ENCODE results near the gene LRP1B.
"Not testable (repeated sequence)": the region's sequence is repeated elsewhere in the genome, so short reads cannot be mapped to it uniquely, and the experiment has no call there.

LRP1B gene

DNA sequence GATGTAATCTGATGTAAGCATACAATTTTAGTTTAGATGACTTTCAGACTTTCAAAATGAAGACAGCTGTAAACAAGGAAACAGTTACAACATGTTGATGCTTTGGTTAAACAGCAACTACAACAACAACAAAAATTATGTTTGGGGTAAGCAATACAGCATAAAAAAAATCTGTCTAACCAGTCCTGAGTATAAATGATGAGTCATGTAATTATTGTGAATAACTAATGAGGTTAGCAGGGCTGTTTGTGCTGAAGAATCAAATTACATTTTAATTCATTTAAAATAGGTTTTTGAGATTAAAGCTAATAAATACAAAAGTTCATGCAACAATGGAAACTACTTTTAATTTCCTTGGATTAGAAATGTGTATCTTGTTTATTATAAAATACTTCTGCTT is 266.9 kb downstream of the LRP1B start:
- DNase-seq: no peak

DNA sequence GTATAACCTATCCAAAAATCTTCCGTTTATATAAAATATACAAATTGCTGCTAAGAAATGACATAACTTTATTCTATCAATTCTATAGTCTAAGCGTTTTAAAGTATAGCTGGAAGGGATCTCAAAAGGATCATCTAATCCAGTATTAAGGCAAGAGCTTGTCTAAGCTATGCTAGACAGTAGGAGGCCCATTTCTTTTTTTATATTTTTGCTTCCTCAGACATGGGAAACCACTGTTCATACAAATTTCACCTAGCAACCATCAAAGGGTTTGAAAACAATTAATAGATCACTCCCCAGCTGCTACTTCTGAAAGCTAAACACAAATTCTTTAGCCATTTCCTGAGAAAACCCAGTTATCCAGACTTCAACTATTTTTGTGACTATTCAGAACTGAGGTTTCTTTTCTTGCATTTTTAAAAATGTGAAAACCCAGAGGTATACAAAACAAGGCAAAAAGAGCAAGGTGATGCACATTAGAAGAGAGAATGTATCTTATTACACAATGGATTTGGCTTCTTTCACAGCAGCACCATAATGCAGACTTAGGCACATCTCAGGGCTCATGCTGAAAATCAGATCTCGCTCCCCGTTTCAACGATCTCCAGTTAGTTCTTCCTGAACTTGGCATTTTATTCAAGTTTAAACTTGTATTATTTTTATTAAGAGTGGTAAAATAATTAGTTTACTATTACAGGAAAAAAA is 274.4 kb downstream of the LRP1B start:
- DNase-seq: no peak

- DNase-seq: no peak
These were observed 282.6 kb downstream of the LRP1B start for GRCh38 chr2:141848191-141848590.

GRCh38 chr2:141844231-141844630 is 286.6 kb downstream of the LRP1B start:
- DNase-seq: no peak

DNA sequence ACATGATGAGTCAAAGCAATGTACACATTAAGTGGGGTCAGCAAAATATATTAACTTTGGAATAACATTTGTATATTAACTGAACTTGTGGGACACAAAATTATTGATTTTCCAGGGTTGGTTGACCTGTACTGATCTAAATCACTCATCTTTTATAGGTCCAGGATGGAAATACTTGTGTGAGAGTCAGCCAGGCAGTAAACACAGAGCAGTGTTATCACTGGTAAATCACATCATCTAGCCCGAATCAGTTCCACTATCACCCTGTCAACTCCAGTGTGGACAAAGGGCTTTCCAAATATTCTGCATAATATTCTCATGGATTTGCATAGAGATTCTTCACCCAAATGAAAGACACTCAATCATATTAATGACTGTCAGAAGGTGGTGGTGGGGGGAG is 295.7 kb downstream of the LRP1B start:
- DNase-seq: no peak

DNA sequence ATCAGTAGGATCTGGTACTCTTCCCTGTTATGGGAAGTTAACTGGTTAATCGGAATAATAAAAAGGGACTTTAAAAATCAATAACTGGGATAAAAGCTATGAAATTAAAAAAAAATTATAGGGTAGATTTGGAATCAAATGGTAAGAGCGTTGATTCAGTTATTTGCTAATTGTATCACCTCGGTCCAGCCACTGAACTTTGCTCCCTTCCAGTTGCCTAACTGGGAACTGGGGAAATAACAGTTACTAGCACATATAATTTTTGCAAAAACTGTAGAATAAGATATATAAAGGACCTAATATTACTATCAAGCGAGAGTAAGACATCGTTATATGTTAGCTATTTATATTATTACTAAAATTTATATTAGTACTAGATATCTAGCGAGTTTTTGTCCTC is 302.1 kb downstream of the LRP1B start:
- no peak for DNase-seq

DNA sequence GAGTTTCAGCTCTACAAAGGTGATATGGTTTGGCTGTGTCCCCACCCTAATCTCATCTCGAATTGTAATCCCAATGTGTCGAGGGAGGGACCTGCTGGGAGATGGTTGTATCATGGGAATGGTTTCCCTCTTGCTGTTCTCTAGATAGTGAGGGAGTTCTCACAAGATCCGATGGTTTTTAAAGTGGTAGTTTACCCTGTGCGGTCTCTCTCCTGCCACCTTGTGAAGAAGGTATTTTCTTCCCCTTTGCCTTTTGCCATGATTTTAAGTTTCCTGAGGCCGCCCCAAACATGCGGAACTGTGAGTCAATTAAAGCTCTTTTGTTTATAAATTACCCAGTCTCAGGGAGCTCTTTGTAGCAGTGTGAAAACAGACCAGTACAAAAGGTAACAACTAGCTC is 306.0 kb downstream of the LRP1B start:
- DNase-seq: no peak

DNA sequence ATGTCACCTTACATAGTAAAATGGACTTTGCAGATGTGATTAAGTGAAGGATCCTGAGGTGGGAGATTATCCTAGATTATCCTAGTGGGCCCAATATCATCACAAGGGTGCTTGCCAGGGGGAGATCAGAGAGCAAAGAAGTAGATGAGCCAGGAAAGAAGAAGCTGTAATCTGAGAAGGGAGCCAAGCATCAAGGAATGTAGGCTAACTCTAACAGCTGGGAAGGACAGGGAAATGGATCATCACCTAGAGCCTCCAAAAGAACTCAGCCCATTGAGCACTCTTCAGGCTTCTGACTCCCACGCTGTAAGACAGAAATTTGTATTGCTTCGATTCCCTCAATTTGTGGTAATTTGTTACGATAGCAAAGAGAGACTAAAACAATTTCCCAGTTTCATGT is 309.9 kb downstream of the LRP1B start:
- no peak for DNase-seq

GRCh38 chr2:141815320-141815719 is 315.5 kb downstream of the LRP1B start:
- DNase-seq: not testable (repeated sequence)

GRCh38 chr2:141814150-141814549 is 316.7 kb downstream of the LRP1B start:
- DNase-seq: no peak

DNA sequence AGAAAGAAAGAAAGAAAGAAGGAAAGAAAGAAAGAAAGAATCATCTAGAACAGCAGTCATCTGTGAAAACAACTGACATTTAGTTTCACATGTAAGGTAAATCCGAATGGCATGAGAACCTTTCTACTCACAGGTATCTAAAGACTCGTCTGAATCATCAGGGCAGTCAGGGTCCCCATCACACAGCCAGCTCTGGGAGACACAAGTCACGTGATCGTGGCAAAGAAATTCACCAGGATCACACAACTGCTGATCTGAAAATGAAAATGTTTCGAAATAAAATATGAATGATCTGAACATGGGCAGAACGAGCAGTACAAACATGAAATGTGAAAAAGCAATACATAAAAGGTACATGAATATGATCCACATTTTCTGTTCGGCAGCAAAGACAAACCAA is 320.7 kb downstream of the LRP1B start:
- DNase-seq: no peak

DNA sequence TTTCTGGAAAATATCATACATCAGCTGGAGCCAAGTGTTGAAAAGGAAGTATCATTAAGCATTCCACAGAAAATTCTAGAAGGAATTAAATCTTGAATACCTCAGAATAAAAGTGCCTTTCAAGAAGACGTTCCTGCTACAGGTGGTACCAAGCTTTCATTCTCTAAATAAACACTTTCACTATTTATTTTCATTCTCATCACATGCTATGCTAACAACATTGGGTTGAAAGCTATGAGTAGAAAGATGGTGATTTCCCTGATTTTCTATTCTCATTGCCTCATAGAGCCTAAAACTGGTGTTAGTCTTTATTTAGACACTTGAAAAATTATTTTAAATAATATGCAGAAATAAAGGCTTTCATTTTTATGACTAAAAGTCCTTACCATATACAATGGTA is 324.7 kb downstream of the LRP1B start:
- DNase-seq: no peak

- no peak for DNase-seq
These were observed 325.5 kb downstream of the LRP1B start for GRCh38 chr2:141805302-141805701.

- no peak for DNase-seq
These were observed 334.4 kb downstream of the LRP1B start for GRCh38 chr2:141796449-141796848.

DNA sequence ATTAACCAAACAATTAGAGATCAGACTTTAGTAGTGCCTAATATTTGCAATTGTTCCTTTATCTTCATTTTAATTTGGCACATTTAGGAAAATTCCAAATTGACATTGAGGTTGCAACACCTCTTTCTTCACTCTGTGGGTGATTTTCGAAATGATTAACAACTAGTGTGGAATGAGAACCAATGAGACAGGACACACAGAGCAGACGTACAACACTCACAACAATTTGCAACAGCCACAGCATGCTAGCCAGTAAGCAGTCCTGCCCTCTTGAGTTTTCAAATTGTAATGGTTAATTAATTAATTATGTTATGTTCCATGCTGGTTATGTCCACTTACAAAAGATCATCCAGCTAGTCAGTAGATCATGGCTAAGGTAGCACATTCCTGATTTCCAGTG is 339.3 kb downstream of the LRP1B start:
- DNase-seq: no peak

- no peak for DNase-seq
These were observed 348.2 kb downstream of the LRP1B start for GRCh38 chr2:141782574-141782973.

GRCh38 chr2:141778315-141778835 is 352.4 kb downstream of the LRP1B start:
- no peak for DNase-seq

- DNase-seq: no peak
These were observed 360.3 kb downstream of the LRP1B start for GRCh38 chr2:141770530-141770929.

- DNase-seq: no peak
These were observed 363.1 kb downstream of the LRP1B start for GRCh38 chr2:141767691-141768090.

GRCh38 chr2:141767051-141767450 is 363.8 kb downstream of the LRP1B start:
- peak; percentile 3 for DNase-seq

GRCh38 chr2:141766225-141766624 is 364.6 kb downstream of the LRP1B start:
- DNase-seq: peak; percentile 6

GRCh38 chr2:141748616-141749015 is 382.2 kb downstream of the LRP1B start:
- DNase-seq: no peak

DNA sequence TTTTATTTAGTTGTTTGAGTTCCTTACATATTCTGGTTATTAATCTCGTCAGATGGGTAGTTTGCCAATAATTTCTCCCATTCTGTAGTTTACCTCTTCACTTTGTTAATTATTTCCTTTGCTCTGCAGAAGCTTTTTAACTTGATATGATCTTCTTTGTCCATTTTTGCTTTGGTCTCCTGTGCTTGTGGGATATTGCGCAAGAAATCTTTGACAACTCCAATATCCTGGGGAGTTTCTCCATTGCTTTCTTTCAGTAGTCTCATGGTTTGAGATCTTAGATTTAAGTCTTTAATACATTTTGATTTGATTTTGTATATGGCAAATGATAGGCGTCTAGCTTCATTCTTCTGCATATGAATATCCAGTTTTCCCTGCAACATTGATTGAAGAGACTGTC is 389.2 kb downstream of the LRP1B start:
- DNase-seq: no peak

DNA sequence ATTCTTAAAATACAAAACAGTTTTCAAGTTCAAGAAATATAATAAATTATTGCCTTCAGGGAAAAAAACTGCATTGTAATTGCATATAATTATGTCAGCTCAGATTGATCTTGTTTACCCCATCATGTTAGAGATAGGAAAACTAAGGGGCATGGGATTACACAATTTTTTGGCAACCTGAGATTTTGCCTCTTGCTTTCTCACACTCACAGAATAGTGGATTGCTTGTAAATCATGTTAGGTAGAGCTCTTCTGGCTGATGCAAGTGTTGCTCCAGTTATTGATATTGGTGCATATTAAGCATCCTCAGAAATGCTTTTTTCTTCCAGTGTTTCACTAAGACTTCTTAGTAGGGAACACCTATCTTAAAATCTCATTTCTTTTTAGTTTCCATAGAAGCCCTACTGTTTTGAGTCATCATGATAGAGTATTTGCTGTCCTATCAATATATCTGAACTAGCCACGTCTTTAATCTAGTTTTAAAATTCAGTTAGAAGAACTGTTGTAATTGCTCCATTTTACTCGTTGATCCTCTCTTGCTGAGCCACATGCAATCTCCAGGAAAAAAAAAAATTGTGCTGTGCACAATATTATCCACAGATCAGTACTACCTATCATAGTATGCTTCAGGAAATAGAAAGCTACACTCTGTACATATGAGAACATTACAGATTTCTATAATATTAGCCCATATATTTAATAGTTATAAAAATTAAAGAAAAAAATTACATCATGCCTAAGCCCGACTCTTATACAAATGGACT is 393.1 kb downstream of the LRP1B start:
- DNase-seq: no peak
